ENCODE results near the gene MTAP.

DNA sequence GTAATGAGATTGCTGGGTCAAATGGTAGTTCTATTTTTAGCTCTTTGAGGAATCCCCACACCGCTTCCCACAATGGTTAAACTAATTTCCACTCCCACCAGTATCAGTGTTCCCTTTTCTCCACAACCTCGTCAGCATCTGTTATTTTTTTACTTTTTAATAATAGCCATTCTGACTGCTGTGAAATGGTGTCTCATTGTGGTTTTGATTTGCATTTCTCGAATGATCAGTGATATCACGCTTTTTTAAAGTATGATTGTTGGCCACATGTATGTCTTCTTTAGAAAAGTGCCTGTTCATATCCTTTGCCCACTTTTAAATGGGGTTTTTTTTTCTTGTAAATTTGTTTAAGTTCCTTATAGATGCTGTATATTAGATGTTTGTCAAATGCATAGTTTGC, 73.5 kb downstream of the MTAP start:
- no peak for TF ChIP-seq CTCF (IDR thresholded peaks at IDR 0.05; ENCODE audit: insufficient read depth, low read depth, low read length)
- no peak for TF ChIP-seq EZH2 (IDR thresholded peaks at IDR 0.05; ENCODE audit: insufficient read depth, low read length)
